ENCODE data around the gene DNASE2B.
"Not testable (repeated sequence)": the region's sequence is repeated elsewhere in the genome, so short reads cannot be mapped to it uniquely, and the experiment has no call there.

The DNASE2B gene

DNA sequence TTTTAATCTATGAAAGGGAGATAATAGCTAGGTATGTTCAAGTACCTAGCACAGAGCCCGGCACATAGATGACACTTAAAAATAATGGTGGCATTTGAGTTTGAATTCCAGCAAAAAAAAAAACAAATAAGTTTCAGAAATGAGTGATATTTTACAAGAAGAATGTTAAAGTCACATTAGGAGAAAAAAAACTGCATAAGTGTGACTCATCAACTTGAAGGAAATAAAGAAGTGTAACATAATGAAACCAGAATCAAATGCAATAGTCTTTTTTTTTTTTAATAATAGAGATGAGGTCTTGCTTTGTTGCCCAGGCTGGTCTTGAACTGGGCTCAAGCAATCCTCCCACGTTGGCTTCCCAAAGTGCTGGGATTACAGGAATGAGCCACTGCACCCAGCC lies 17.1 kb downstream of the DNASE2B start:
- DNase-seq = no peak

DNA sequence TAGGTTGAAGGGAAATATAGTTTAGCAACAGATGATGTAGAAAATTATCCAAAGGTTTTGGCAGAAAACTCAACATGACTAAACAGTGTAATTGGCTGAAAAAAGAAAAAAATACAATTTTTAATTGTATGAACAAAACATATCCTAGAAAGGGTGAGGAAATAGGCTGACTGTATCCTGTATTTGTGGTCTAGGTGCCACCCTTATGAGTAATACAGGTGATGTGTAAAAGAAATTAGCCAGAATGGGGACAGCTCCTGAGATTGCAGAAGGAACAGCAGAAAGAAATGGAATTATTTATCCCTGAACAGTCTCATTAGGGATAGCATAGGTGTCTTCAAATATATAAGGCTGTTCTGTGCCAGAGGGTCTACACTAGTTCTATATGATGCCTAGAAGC lies 24.6 kb downstream of the DNASE2B start:
- DNase-seq = no peak

- DNase-seq = no peak
Observed at GRCh38 chr1:84424513-84425149, 26.3 kb downstream of the DNASE2B start.

GRCh38 chr1:84425150-84425896 lies 27.0 kb downstream of the DNASE2B start:
- DNase-seq = no peak

GRCh38 chr1:84426376-84426775 lies 28.1 kb downstream of the DNASE2B start:
- DNase-seq = no peak

- DNase-seq = no peak
Observed at GRCh38 chr1:84427250-84428188, 29.2 kb downstream of the DNASE2B start.

GRCh38 chr1:84428235-84428634 lies 30.0 kb downstream of the DNASE2B start:
- no peak for DNase-seq

- no peak for DNase-seq
Observed at GRCh38 chr1:84429231-84429630, 30.9 kb downstream of the DNASE2B start.

GRCh38 chr1:84430546-84430945 lies 32.3 kb downstream of the DNASE2B start:
- DNase-seq = no peak

DNA sequence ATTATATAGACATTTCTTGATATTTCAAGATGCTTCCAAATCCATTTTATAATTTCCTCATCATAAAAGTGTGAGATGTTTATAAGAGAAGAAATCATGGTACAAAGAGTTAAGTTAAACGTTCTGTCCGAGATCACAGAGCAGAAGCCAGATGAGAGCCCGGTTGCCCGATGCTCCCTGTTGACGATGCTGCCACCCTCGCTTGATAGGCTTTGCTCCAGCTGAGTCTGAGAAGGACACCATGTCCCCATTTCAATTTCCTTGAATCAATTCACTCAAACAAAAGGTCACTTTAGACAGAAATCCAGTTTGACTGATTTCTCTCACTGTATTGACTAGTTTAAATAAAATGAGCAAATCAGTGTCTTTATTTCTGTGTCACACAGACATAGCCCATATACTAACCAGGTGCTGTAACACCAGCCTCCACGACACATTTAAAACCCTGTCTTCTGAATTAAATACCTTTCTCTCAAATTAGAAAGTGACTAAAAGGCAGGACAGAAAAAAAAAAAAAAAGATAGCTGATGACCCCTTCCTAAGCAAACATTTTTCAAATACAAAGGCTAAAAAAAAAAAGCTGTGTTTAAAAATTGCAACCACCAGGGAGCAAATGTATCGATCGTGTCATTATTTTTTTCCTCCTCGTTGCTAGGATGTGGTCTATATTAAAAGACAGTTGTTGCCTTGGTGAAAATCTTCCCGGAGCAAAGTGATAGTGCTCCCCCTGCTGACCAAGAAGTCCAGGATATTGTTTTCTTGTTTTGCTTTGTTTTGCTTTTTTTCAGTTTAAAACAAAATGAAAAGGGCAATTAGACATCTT lies 35.2 kb downstream of the DNASE2B start:
- peak in 1 of 2 donors; percentile 35 for DNase-seq

- no peak for DNase-seq
Observed at GRCh38 chr1:84434081-84434769, 35.9 kb downstream of the DNASE2B start.

DNA sequence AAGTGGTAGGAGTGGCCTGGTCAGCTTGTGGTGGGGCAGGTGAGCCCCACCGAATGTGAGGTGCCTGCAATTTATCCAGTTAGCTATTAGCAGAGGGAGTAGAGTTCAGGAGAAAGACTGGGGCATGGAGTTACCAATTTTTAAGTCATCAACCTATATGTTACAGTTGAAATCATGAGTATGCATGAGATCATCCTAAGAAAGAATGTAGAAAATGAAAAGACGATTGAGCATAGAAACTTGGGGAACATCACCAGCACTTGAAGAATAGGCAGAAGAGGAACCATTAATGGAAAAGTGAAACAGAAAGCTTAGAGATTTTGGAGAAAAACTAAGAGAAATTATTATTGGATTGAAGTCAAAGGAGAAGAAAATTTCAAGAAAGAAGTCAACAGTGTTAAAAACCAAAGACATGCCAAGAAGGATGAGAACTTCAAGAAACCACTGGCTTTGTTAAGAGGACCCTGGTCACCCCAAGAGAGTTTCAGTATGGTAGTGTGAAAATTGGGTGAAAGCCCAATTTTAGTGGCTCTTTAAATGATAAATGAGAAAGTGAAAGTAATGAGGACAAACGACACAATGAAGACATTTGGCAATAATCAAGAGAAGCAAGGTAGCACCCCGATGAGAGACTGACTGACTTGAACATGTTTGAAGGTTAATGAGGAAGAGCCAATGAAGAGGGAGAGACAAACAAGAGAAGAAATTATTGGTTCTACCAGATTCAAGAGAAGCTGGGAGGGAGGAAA lies 36.7 kb downstream of the DNASE2B start:
- DNase-seq = no peak

GRCh38 chr1:84436876-84437655 lies 38.8 kb downstream of the DNASE2B start:
- DNase-seq = no peak

- no peak for DNase-seq
Observed at GRCh38 chr1:84442256-84442655, 44.0 kb downstream of the DNASE2B start.

GRCh38 chr1:84442747-84443646 lies 44.7 kb downstream of the DNASE2B start:
- peak in 1 of 2 donors; percentile 9 for DNase-seq

- DNase-seq = not testable (repeated sequence)
Observed at GRCh38 chr1:84448704-84449103, 50.4 kb downstream of the DNASE2B start.

DNA sequence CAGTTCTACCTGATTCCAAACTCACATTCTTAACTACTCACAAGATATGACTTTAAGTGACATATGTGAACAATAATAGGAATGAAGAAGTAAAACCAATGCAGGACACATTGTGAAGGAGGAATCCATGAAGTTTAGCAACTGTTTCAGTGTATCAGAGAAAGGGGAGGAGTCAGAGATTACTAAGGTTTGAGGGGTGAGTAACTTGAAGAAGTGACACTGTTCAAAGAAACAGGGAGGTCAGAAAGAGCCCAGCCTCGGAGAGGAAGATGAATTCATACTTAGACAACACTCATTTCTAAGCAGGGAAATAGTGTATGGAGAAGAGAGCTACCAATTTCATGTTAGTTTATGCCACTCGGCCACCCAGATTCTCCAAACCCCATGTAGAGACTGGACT lies 52.6 kb downstream of the DNASE2B start:
- no peak for DNase-seq

DNA sequence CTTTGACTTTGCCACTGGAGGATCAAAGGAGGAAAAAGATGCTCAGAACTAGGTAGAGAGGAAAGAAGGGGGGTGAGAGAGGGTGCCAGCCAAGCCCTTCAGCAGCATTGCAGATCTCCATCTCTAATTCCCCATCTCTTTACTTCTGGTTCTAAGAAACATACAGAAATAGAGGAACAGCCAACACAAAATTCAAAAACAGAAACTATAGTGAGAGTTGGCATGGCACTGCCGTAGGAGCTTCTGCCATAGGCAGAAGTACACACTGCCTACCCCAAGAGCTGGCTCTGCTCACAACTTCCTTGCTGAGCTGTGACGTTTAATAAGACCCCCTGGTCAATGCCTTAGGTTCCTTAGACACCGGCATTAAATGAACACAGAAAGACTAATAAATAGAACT lies 54.2 kb downstream of the DNASE2B start:
- no peak for DNase-seq

GRCh38 chr1:84462118-84462517 lies 63.8 kb downstream of the DNASE2B start:
- no peak for DNase-seq
